ENCODE measurements around the gene SNX19.

The SNX19 gene

DNA sequence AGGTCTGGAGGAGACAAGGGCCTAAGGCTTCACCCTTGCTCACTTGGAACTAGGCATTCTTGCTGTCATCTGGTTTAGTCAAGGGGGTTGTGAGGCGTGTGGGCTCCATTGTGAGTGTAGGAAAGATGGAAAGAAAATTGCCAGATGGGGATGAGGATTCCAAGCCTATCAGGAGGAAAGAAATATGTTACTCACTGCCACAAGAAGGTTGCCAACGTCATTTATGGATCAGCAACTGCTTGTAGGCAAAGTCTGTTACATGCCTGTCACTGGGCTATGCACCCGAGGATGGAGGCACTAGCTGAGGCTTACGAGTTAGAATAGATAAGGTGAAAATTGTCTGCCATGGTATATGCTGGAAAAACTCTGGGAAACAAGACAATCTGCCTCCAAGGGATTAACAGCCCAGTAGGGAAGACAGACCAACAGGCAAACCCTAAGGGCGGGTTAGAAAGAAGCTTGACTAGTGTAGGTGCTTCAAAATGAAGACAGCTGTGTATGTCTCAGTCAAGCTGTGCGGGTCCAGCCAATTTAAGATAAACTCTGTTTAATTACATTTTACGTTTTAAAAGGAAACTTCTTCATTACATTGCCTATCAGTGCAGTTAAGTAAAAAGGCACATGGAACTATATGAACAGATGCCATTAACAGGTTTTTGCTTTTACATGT, 47.4 kb downstream of the SNX19 start:
- Histone ChIP-seq H3K79me2 (ENCODE audit: insufficient read depth, low read depth) (no peaks in the 10 kb centered on the region), H3K9ac (no peak overlapping the region), H3K4me3 (IDR thresholded peaks at IDR 0.05; ENCODE audit: insufficient read depth, low read depth, low read length) (no peak overlapping the region), H3K4me2 (no peak overlapping the region), H3K36me3 (ENCODE audit: insufficient read depth) (no peaks in the 10 kb centered on the region), H3K4me1 (ENCODE audit: low read depth, poor library complexity, severe bottlenecking) (no peaks in the 10 kb centered on the region), H4K20me1 (ENCODE audit: insufficient read depth) (no peaks in the 10 kb centered on the region), H2AFZ (ENCODE audit: low read depth) (no peak overlapping the region), H3K27me3 (ENCODE audit: insufficient read depth, low read depth) (no peaks in the 10 kb centered on the region), H3K27ac (no peak overlapping the region)
- TF ChIP-seq, protein P1, sequence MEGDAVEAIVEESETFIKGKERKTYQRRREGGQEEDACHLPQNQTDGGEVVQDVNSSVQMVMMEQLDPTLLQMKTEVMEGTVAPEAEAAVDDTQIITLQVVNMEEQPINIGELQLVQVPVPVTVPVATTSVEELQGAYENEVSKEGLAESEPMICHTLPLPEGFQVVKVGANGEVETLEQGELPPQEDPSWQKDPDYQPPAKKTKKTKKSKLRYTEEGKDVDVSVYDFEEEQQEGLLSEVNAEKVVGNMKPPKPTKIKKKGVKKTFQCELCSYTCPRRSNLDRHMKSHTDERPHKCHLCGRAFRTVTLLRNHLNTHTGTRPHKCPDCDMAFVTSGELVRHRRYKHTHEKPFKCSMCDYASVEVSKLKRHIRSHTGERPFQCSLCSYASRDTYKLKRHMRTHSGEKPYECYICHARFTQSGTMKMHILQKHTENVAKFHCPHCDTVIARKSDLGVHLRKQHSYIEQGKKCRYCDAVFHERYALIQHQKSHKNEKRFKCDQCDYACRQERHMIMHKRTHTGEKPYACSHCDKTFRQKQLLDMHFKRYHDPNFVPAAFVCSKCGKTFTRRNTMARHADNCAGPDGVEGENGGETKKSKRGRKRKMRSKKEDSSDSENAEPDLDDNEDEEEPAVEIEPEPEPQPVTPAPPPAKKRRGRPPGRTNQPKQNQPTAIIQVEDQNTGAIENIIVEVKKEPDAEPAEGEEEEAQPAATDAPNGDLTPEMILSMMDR (conservative IDR thresholded peaks at IDR 0.05; ENCODE audit: low read depth, low read length): no peak

DNA sequence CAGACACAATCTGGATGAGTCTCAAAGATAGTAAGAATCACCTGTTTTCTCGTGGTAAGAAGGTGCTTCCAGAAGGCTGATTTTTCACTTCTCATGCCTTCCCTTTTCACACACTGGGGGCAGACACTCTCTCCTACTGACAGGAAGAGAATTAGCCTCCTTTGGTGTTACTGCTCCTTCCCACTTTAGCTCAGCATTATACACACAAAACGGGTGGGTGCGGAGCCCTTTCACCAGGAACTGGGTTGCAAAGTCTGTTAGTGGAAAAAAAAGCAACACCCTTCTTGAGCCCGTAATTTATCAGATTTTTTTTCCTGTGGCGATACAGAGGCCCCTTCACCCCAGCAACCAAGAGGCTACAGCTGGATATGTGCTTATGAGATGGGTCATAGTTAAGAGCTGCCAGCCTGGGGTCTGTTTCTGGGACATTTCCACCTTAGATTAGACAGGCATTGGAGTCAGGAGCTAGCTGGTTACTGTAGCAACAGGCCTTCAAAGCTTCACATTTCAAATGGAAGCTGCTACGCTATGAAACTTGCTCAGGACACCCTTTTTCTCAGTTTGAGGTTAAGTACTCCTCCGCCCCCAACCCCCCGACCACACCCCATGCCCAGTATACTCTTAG, 48.1 kb downstream of the SNX19 start:
- H2AFZ ChIP-seq (ENCODE audit: low read depth): no peak overlapping the region
- no peak overlapping the region for H3K9ac ChIP-seq
- H3K27me3 ChIP-seq (ENCODE audit: insufficient read depth, low read depth): no peaks in the 10 kb centered on the region
- no peak overlapping the region for H3K4me2 ChIP-seq
- H3K79me2 ChIP-seq (ENCODE audit: insufficient read depth, low read depth): no peaks in the 10 kb centered on the region
- no peaks in the 10 kb centered on the region for H3K36me3 ChIP-seq (ENCODE audit: insufficient read depth)
- H4K20me1 ChIP-seq (ENCODE audit: insufficient read depth): no peaks in the 10 kb centered on the region
- no peak overlapping the region for H3K27ac ChIP-seq
- no peak overlapping the region for H3K4me3 ChIP-seq (IDR thresholded peaks at IDR 0.05; ENCODE audit: insufficient read depth, low read depth, low read length)
- TF ChIP-seq, protein P1 (conservative IDR thresholded peaks at IDR 0.05; ENCODE audit: low read depth, low read length): no peak
- no peaks in the 10 kb centered on the region for H3K4me1 ChIP-seq (ENCODE audit: low read depth, poor library complexity, severe bottlenecking)

DNA sequence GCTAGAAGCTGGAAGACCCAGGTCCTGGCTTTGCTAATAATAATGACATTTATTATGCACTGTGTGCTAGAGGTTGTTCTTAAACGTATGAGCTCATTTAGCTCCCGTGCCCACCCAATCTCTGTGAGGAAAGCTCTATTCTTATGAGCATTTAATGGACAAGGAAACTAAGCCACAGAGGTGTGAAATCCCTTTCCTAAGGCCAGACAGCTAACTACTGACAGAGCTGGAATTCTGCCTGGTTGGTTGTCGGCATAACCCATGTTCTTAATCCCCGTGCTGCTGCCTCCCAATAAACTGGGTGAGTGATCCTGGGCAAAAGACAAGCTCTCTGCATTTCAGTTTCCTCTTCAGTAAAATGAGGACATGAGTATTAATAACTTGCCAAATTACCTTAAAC, 49.4 kb downstream of the SNX19 start:
- Histone ChIP-seq H3K79me2 (ENCODE audit: insufficient read depth, low read depth) (no peaks in the 10 kb centered on the region), H3K27ac (no peak overlapping the region), H3K4me2 (no peak overlapping the region), H3K4me1 (ENCODE audit: low read depth, poor library complexity, severe bottlenecking) (no peaks in the 10 kb centered on the region), H3K9ac (no peak overlapping the region), H3K36me3 (ENCODE audit: insufficient read depth) (no peaks in the 10 kb centered on the region), H3K4me3 (IDR thresholded peaks at IDR 0.05; ENCODE audit: insufficient read depth, low read depth, low read length) (no peak overlapping the region), H2AFZ (ENCODE audit: low read depth) (no peak overlapping the region), H3K27me3 (ENCODE audit: insufficient read depth, low read depth) (no peaks in the 10 kb centered on the region), H4K20me1 (ENCODE audit: insufficient read depth) (no peaks in the 10 kb centered on the region)
- TF ChIP-seq, protein P1 (conservative IDR thresholded peaks at IDR 0.05; ENCODE audit: low read depth, low read length): no peak

DNA sequence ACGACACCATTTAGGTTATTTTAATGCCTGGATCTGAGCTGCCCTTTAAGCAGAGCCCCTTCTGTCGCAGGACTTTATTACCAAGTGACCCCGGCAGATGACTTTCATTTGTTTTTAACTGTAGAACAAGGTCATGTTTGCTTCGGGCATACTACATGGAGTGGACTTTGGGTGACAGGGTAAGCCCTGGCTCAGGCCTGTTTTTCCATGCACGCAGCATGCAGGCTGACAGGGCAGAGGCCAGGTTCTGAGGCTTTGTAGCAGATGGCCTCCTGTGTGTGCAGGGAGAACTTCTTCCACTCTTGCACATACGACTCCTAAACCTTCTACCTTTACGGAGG, 50.5 kb downstream of the SNX19 start:
- Histone ChIP-seq H2AFZ (ENCODE audit: low read depth) (no peak overlapping the region), H3K9ac (no peak overlapping the region), H3K27ac (no peak overlapping the region), H4K20me1 (ENCODE audit: insufficient read depth) (no peaks in the 10 kb centered on the region), H3K4me1 (ENCODE audit: low read depth, poor library complexity, severe bottlenecking) (no peaks in the 10 kb centered on the region), H3K36me3 (ENCODE audit: insufficient read depth) (no peaks in the 10 kb centered on the region), H3K79me2 (ENCODE audit: insufficient read depth, low read depth) (no peaks in the 10 kb centered on the region), H3K4me2 (no peak overlapping the region), H3K27me3 (ENCODE audit: insufficient read depth, low read depth) (no peaks in the 10 kb centered on the region), H3K4me3 (IDR thresholded peaks at IDR 0.05; ENCODE audit: insufficient read depth, low read depth, low read length) (no peak overlapping the region)
- TF ChIP-seq, protein P1 (conservative IDR thresholded peaks at IDR 0.05; ENCODE audit: low read depth, low read length): no peak

Data from KMS-11 (cell line).